ENCODE data around the gene SLC25A13.

The SLC25A13 gene

GRCh38 chr7:96104984-96105383 lies 216.9 kb downstream of the SLC25A13 start:
- H3K4me3 ChIP-seq (ENCODE audit: low read depth, low read length), result no peak overlapping the region
- no peak for TF ChIP-seq CTCF (IDR thresholded peaks at IDR 0.05; ENCODE audit: borderline replicate concordance, insufficient read depth, low read depth, low read length)

DNA sequence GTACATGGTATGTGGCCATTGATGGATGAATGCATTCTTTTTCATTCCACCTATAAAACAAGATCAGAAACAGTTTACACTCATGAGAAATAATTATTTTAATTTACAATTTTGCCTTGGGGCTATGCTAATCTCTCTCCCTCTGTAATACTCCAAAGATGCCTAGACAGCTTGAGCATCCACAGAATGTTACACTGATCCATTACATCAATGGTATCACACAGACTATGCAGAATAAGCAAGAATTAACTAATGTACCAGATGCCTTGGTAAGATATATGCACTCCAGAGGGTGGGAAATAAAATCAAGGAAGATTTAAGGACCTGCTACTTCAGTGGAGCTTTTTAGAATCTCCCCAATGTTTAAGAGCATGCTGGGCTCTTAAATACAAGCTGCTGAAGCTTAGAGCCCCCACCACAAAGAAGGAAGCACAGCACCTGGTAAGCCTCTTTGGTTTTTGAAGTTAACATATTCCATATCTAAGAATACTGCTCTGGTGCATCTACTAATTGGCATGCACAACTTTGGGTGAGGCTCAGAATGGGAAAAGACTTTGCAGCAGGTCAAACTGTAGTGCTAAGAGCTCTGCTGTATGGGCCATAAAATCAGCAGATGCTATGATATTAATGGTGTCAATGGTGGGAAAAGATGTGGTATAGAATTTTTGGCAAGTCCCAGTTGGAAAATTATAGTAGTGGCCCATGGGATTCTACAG lies 219.6 kb downstream of the SLC25A13 start:
- TF ChIP-seq CTCF (IDR thresholded peaks at IDR 0.05; ENCODE audit: borderline replicate concordance, insufficient read depth, low read depth, low read length), result no peak
- no peak overlapping the region for H3K4me3 ChIP-seq (ENCODE audit: low read depth, low read length)

DNA sequence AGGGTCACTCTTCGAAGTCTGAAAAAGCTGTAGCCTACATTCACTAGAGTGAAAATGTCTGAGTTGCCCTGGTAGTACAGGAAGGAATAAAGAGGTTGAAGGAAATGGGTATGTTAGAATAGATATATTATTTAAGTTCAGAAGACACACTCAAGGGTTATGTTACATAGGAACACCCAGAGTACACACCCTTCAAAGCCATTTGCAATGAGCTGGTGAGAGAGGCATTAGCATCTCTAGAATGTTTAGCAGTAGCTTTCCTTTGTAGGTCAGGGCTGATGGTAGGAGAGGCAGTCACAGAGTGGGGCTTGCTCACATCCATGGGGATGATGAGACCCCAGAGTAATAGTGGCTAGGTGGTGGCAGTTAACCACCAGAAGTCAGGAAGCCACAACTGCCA lies 221.2 kb downstream of the SLC25A13 start:
- no peak overlapping the region for H3K4me3 ChIP-seq (ENCODE audit: low read depth, low read length)
- no peak for TF ChIP-seq CTCF (IDR thresholded peaks at IDR 0.05; ENCODE audit: borderline replicate concordance, insufficient read depth, low read depth, low read length)

- no peak for TF ChIP-seq CTCF (IDR thresholded peaks at IDR 0.05; ENCODE audit: borderline replicate concordance, insufficient read depth, low read depth, low read length)
- no peak overlapping the region for H3K4me3 ChIP-seq (ENCODE audit: low read depth, low read length)
Measured at GRCh38 chr7:96097835-96098234, 224.1 kb downstream of the SLC25A13 start.

GRCh38 chr7:96093435-96093834 lies 228.5 kb downstream of the SLC25A13 start:
- TF ChIP-seq CTCF (IDR thresholded peaks at IDR 0.05; ENCODE audit: borderline replicate concordance, insufficient read depth, low read depth, low read length), result no peak
- no peak overlapping the region for H3K4me3 ChIP-seq (ENCODE audit: low read depth, low read length)

DNA sequence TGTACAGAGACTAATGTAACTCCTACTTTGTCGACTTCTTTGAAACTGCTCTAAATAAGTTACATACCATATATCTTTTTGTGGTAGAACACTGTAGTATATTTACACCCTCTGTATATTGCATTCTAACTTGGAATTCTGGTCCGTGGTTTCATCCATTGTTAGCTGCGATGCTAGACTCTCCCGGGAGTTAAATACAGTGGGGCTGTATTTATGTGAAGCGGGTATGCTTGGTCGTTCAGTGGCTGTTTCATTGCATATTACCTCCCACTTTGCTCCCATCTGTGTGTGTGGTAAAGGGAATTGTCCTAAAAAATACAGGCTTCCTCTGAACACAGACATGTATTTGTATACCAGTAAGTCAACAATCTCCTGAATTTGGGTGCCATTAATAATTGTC lies 231.1 kb downstream of the SLC25A13 start:
- H3K4me3 ChIP-seq (ENCODE audit: low read depth, low read length), result no peak overlapping the region

More for the DNA sequence above, 231.1 kb downstream of the SLC25A13 start:
- no peak for TF ChIP-seq CTCF (IDR thresholded peaks at IDR 0.05; ENCODE audit: borderline replicate concordance, insufficient read depth, low read depth, low read length)

All from GM12875 (cell line).